T-helper 1 cell (primary cell): Measurements from ENCODE around the gene FAM131A.

Experiments used
- DNase-seq, 5 donors: peaks; one replicate each; pipeline ENCODE4 v3.0.0-alpha.2; 2012 to 2020

The FAM131A gene

GRCh38 chr3:184358921-184359350, 21.5 kb downstream of the FAM131A start:
- DNase-seq, result no peak

DNA sequence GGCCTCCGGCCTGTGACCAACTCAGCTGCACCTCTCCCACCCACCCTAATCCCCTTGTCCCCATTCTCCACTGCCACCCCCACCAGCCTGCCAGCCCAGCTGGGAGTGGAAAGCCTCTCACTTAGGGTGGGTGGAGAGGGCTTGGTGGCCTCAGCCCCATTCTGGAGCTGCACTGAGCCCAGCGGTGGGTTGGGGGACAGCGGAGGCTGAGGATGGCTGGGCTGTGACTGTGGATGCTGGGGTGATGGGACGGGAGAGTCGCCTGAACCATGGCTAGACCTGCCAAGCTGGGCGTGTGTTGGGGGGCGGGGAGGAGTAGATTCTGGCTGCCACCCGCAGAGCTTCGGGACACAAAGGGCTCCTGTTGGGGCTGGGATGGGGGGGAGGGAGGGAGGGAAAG, 22.2 kb downstream of the FAM131A start:
- DNase-seq, result no peak

GRCh38 chr3:184360070-184360928, 22.9 kb downstream of the FAM131A start:
- no peak for DNase-seq

DNA sequence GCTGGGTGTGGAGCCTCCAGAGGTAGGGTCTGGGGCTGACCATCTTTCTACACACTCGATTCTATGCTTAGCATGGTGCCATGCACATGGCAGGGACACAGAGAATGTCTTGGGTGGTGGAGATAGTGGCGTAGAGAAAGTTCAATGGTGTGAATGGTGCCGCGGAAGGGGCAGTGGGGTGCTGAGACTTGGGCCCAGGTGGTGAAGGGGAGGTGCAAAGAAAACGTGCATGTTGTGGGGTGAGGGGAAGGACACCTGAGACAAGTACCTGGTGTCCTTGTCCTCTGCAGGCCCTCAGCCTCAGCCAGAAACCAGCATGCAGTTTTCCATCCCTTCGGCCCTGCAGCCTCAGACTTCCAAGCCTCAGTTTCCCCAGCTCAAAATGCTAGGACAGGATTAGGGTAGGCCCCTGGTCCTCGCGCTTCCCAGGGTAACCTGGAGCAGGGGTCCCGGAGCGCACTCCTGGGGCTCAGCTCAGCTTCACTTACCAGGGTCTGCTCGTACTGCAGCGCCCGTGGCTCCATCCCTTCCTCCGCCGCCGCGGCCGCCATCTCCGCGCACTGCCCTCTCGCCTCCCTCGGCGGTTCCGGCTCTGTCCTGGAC, 23.6 kb downstream of the FAM131A start:
- no peak for DNase-seq

DNA sequence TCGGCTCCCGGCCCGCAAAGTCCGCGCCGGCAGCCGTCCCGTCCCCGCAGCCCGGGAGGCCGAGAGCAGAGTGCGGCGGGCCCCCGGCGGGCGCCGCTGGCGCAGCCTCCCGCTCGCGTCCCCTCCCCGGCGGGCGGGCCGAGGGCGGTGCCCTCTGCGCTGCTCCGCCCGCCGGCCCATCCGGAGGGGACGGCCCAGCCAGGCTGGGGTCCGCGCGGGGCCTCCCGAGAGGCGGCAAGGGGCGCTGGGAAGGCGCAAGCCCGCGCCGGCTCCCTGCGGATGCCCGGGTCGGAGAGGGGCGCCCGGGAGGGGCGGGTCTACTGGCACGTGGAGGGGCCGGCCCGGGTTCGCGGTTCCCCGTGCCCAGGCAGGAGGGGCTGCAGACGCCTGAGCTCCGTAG, 24.1 kb downstream of the FAM131A start, which contains the start of the genes CLCN2 and POLR2H:
Gene CLCN2 (minus strand): TSS at position 74 of the 400 bp plus-strand sequence. CDS start 126 bp downstream, outside the sequence.
Gene POLR2H (plus strand): TSS at position 179 of the 400 bp plus-strand sequence. CDS start 1,783 bp downstream, outside the sequence.
- DNase-seq, result peak in 3 of 5 donors; percentile 27 to 47 (median 27)

GRCh38 chr3:184361932-184362667, 24.7 kb downstream of the FAM131A start:
- DNase-seq, result peak in 2 of 5 donors; percentile 28 to 46

- DNase-seq, result peak; percentile 86 to 98 (median 90)
These were observed 25.5 kb downstream of the FAM131A start for GRCh38 chr3:184362668-184363546.

DNA sequence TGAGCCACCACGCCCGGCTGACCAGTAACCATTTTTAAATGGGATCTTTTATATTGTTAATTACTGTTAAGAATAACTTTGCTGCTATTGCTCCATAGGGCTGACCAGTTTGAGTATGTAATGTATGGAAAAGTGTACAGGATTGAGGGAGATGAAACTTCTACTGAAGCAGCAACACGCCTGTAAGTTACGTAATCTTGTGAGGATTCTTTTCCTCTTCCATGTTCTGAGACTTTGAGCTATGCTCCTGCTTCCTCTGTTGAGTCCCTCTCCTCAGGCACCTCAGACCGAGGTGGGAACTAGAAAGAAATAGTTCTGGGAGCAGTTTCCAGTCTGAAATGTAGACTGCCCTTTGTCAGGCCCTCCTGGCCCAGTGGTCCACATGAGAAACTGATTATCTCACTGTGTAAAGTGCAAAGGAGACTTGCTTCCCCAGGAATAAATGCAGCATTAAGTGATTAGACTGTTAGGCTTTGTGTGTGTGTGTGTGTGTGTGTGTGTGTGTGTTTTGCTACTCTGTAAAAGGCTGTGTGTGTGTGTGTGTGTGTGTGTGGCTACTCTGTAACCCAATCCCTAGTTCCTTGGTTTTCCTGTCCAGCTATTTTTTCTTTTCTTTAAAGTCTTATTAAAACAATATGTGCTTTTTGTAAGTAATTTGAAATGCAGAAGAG, 29.4 kb downstream of the FAM131A start:
- DNase-seq, result no peak

GRCh38 chr3:184368116-184368515, 30.7 kb downstream of the FAM131A start:
- DNase-seq, result no peak

- no peak for DNase-seq
These were observed 31.3 kb downstream of the FAM131A start for GRCh38 chr3:184368586-184369183.

- peak in 3 of 5 donors; percentile 46 to 73 (median 50) for DNase-seq
These were observed 34.2 kb downstream of the FAM131A start for GRCh38 chr3:184371570-184372018.

DNA sequence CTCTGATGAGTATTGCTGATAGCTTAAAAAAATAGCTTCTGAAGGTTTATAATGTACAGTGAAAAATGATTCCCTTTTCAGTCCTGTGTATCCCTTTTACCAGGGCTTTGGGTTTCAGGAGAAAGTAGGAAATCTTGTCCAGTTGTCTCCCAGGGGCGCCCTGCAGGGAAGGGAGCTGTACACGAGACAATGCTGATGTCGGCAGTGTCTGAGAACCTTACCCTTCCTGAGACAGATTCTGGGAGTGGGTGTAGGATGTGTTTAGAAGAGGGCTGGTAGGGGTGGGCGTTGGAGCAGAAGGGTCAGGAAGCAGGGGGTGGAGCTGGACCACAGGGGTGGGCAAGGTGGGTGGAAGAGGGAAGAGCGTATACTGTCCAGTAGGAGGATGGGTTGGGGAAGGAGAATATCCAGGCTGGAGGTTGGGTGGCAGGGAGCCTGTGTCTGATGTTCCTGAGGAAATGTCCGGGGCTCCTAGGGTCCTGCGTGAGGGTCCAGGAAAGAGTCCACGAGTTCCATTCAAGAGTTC, 35.0 kb downstream of the FAM131A start:
- no peak for DNase-seq

DNA sequence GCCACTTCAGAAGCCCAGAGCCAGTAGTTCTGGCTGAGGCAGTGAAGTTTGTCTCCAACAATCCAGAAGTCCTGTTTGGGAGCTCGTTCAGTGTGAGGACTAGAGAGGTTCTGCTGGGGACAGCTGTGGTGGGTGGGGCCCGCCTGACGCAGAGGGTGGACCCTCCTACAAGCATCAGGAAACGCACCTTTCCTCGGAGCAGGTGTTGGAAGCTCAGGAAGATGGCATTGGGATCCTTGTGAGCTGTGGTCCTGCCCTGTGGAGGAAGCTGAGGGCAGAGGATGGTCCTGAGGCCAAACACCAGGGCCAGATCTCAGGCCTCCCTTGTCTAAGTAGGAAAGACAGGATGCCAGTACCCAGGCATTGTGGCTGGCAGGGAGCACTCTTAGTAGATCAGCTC, 35.5 kb downstream of the FAM131A start:
- no peak for DNase-seq

- no peak for DNase-seq
These were observed 36.0 kb downstream of the FAM131A start for GRCh38 chr3:184373422-184373821.

DNA sequence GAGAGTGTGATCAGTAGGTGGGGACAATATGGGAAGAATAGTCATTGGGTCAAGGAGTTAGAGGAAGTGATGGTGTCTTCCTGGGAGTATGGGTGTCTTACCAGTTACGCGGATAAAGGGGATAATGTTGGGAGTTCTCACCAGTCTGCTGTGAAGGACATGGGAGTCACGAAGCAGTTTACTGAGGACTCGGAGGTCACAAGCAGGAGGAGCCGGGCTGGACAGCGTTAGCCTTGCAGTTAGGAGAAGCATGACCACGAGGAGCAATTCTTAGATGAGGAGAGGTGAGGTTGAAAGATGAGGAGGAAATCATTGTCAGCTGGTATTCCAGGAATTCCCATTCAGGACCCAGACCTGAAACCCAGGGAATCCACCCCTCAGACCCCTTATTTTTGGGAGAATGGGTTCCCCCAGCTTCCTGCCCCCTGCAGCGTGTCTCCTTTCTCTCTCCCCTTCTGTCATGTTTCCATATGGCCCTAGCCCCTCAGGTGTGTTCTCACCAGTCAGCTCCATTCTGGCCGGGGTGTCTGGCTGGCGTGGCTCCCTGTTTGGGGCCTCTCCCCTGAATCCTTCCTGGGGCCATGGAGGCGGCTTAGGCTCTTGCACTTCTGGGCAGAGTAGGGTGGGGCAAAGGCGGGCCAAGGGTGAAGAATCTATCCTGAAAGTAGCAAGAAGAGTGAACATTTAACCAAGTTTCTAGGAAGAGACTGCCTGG, 38.5 kb downstream of the FAM131A start:
- no peak for DNase-seq

DNA sequence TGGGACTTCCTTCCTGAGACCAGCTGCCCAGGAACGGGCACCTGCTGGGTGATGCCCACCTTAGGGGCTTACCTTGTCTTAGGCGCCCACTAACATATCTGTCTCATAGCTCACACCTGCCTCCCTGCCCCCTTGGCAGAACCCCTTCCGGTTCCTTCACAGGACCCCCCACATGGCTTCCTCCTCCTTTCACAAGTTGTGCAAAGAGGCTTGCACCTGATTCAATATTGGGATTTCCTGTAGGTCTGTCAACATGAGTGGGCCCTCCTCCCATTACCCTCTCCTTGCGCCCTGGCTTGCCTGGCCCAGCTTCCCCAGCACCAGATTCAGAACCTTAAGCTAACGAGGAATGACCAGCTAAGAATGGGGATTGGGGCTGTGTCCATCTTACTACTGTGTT, 40.0 kb downstream of the FAM131A start:
- DNase-seq, result no peak

DNA sequence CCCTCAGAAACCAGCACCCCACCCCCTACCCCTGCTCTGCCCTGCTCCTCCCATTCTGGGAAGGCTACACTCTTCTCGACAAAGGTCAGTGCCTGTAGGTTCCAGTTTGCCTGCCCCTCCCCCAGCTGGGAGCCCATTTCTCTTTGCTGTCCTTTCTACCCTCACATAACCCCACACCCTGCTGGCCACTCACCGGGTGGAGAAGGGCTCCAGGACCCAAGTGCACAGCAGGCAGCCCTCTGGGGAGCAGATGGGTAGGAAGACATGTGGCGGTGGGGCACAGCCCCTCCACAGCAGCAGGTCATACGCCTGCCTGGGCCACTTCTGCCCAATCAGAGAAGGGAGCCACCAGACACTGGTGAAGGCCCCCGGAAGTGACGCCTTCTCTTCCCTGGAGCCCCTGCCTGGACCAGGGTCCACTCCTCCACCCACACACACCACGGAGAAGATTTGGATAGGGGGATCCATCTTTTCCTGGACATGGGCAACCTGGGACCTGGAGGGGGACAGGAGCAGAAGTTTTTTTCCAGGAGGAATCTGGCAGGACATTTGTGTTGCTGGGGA, 40.6 kb downstream of the FAM131A start, which contains the start of gene THPO:
Gene THPO (minus strand): TSS at position 326 of the 564 bp plus-strand sequence. CDS start 1,948 bp downstream, outside the sequence.
- no peak for DNase-seq

DNA sequence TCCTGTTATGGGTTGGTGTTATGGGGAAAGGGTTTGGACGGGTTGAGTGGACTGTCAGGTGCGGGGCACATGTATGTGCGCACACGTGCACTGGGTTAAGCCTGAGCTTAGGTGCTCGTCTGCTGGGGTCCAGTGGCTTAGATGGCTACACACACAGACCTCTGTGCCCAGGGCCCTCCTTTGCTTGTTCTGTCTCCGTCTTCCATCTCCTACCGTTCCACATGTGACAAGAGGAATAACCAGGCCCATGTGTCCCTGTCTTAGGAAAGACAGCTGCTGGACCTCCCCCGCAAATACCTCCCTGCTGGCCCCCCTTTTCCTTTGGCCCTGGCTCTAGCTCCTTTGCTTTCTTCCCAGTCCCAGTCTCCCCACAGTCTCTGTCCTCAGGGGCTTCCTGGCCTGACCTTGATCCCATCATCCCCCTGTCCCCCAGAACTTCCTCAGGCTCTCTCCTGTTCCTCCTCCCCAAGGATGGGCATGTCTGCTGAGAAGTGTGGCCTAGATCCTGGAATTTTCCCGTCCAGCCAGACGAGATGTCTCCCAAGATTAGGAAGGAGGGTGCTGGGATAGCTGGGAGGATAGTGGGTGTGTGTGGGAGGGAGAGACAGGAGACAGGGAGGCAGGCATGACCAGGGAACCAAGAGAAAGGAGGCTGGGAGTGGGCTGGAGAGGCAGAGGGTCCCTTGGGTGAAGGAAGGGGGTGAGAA, 41.4 kb downstream of the FAM131A start:
- DNase-seq, result no peak
